IMR-90 (cell line): ENCODE data around the gene TMEM231. TPM values are rescaled to one million over a fixed set of nuclear protein-coding genes. Genes with fewer than 3 reads are reported as not detected.

Experiments
- ATAC-seq: fragments of 200-7000 bp; cut with Tn5 transposase; 2 replicates; pipeline ENCODE4 v1.9.1; 2020; ENCODE audit warnings: low read depth, mild to moderate bottlenecking, moderate library complexity
- BruUV-seq: library from RNA; stranded (reverse); fragments of 400-500 nt; replicated peaks from 2 replicates; lab custom pipeline; 2021; lab: Mats Ljungman, UMichigan
- CTCF ChIA-PET: fragments of 300-600 bp; formaldehyde crosslinking; extraction: SDS; loops from one replicate; lab custom pipeline; 2021; ENCODE audit warnings: antibody characterized with exemption; lab: Yijun Ruan, JAX
- POLR2A ChIA-PET: fragments of 300-600 bp; sonication (Branson Sonifier 250); formaldehyde crosslinking; loops from one replicate; lab custom pipeline; 2022; ENCODE audit warnings: antibody characterized with exemption; ENCODE audit not compliant: unreplicated experiment; lab: Charles Lee
- DNase-seq: peaks from one replicate; pipeline ENCODE4 v3.0.0; 2013
- H2AFZ ChIP-seq: replicated peaks from 2 replicates; pipeline ENCODE3; 2013; ENCODE audit warnings: low read length, mild to moderate bottlenecking; ENCODE audit not compliant: poor library complexity
- H2AK5ac ChIP-seq: 2 replicates; pipeline ENCODE4 v1.6.1; 2013; ENCODE audit warnings: low read depth, low read length, inconsistent platforms
- H2AK9ac ChIP-seq: replicated peaks from 2 replicates; pipeline ENCODE3; 2013; ENCODE audit warnings: mild to moderate bottlenecking, low read depth, low read length, moderate library complexity; ENCODE audit not compliant: poor library complexity
- H2BK120ac ChIP-seq: 2 replicates; pipeline ENCODE4 v1.6.1; 2013; ENCODE audit warnings: low read depth, low read length, inconsistent platforms
- H2BK15ac ChIP-seq: 3 replicates; pipeline ENCODE4 v1.6.1; 2013; ENCODE audit warnings: low read depth, low read length, inconsistent platforms
- H2BK20ac ChIP-seq: 2 replicates; pipeline ENCODE4 v1.6.1; 2013; ENCODE audit warnings: low read depth, mild to moderate bottlenecking, inconsistent platforms, low read length, moderate library complexity
- H2BK5ac ChIP-seq: 2 replicates; pipeline ENCODE4 v1.6.1; 2013; ENCODE audit warnings: mild to moderate bottlenecking, low read depth, low read length, inconsistent platforms; ENCODE audit not compliant: poor library complexity, severe bottlenecking
- H3K14ac ChIP-seq: replicated peaks from 2 replicates; pipeline ENCODE4 v1.6.1; 2013; ENCODE audit warnings: low read depth, low read length, inconsistent platforms
- H3K18ac ChIP-seq: 2 replicates; pipeline ENCODE4 v1.6.1; 2013; ENCODE audit warnings: low read depth, low read length, control low read depth
- H3K23ac ChIP-seq: 2 replicates; pipeline ENCODE4 v1.6.1; 2013; ENCODE audit warnings: low read depth, low read length, inconsistent platforms
- H3K27ac ChIP-seq: 2 replicates; pipeline ENCODE4 v1.5.1; 2013; ENCODE audit warnings: mild to moderate bottlenecking, control low read depth, low read length; ENCODE audit not compliant: insufficient read depth
- H3K27me3 ChIP-seq: 2 replicates; pipeline ENCODE4 v1.6.1; 2013; ENCODE audit warnings: low read length; ENCODE audit not compliant: control insufficient read depth, insufficient read depth
- H3K36me3 ChIP-seq: 2 replicates; pipeline ENCODE4 v1.6.1; 2013; ENCODE audit warnings: low read length, mixed read lengths; ENCODE audit not compliant: control insufficient read depth, insufficient read depth
- H3K4ac ChIP-seq: 2 replicates; pipeline ENCODE4 v1.6.1; 2013; ENCODE audit warnings: low read depth, low read length, inconsistent platforms
- H3K4me1 ChIP-seq: 2 replicates; pipeline ENCODE4 v1.6.1; 2013; ENCODE audit warnings: low read length, mixed read lengths; ENCODE audit not compliant: control insufficient read depth, insufficient read depth
- H3K4me2 ChIP-seq: 2 replicates; pipeline ENCODE4 v1.6.1; 2013; ENCODE audit warnings: low read depth, mild to moderate bottlenecking, control low read depth, low read length, moderate library complexity
- H3K4me3 ChIP-seq: 2 replicates; pipeline ENCODE4 v1.5.1; 2013; ENCODE audit warnings: low read depth, mild to moderate bottlenecking, control low read depth, low read length, moderate library complexity; ENCODE audit not compliant: insufficient read depth
- H3K56ac ChIP-seq: 2 replicates; pipeline ENCODE4 v1.6.1; 2013; ENCODE audit warnings: low read length, inconsistent platforms; ENCODE audit not compliant: insufficient read depth; ENCODE audit errors: extremely low read depth
- H3K79me1 ChIP-seq, 2 experiments: 2 replicates each; pipeline ENCODE4 v1.6.1; 2013; ENCODE audit warnings: low read length in 2 of 2, inconsistent platforms in 1 of 2, low read depth in 1 of 2
- H3K9ac ChIP-seq: 2 replicates; pipeline ENCODE4 v1.6.1; 2013; ENCODE audit warnings: low read depth, low read length, control low read depth
- H3K9me1 ChIP-seq: 2 replicates; pipeline ENCODE4 v1.6.1; 2013; ENCODE audit warnings: low read length, inconsistent platforms; ENCODE audit not compliant: insufficient read depth
- H3K9me3 ChIP-seq: 2 replicates; pipeline ENCODE4 v1.6.1; 2013; ENCODE audit warnings: low read length; ENCODE audit not compliant: control insufficient read depth, insufficient read depth
- H4K20me1 ChIP-seq: 2 replicates; pipeline ENCODE4 v1.6.1; 2013; ENCODE audit warnings: low read length, inconsistent platforms; ENCODE audit not compliant: insufficient read depth
- H4K5ac ChIP-seq: 2 replicates; pipeline ENCODE4 v1.6.1; 2013; ENCODE audit warnings: mild to moderate bottlenecking, low read depth, low read length, control low read depth
- H4K8ac ChIP-seq, 2 experiments: 2 replicates each; pipeline ENCODE4 v1.6.1; 2013; ENCODE audit warnings: low read depth in 2 of 2, low read length in 2 of 2, control low read depth in 1 of 2, inconsistent platforms in 1 of 2
- H4K91ac ChIP-seq: 2 replicates; pipeline ENCODE4 v1.6.1; 2013; ENCODE audit warnings: low read depth, low read length, inconsistent platforms; ENCODE audit not compliant: insufficient read depth
- CTCF ChIP-seq: conservative IDR thresholded peaks from 2 replicates; pipeline ENCODE4 v1.5.1; 2012; ENCODE audit warnings: mild to moderate bottlenecking, low read depth, low read length, improper control_type of control experiment
- ELK1 ChIP-seq: fragments of 150-350 bp; IDR thresholded peaks from 2 replicates; pipeline ENCODE4 v1.6.1; 2016; ENCODE audit warnings: low read depth, mild to moderate bottlenecking, low read length, moderate library complexity, borderline replicate concordance
- FOS ChIP-seq: fragments of 150-350 bp; IDR thresholded peaks from 2 replicates; pipeline ENCODE4 v1.6.1; 2016; ENCODE audit warnings: low read depth, low read length
- MAFK ChIP-seq: IDR thresholded peaks from 2 replicates; pipeline ENCODE4 v1.6.1; 2012; ENCODE audit warnings: low read depth, low read length, improper control_type of control experiment
- MAZ ChIP-seq: IDR thresholded peaks from 2 replicates; pipeline ENCODE4 v1.6.1; 2012; ENCODE audit warnings: low read depth, mild to moderate bottlenecking, low read length, improper control_type of control experiment, moderate library complexity, borderline replicate concordance
- MXI1 ChIP-seq: IDR thresholded peaks from 2 replicates; pipeline ENCODE4 v1.6.1; 2012; ENCODE audit warnings: low read depth, mild to moderate bottlenecking, low read length, moderate library complexity, borderline replicate concordance
- NFE2L2 ChIP-seq: fragments of 150-350 bp; IDR thresholded peaks from 2 replicates; pipeline ENCODE4 v1.6.1; 2016; ENCODE audit warnings: low read depth, mild to moderate bottlenecking, low read length
- POLR2A ChIP-seq: IDR thresholded peaks from 2 replicates; pipeline ENCODE4 v1.6.1; 2012; ENCODE audit warnings: mild to moderate bottlenecking, low read depth, low read length
- RAD21 ChIP-seq: IDR thresholded peaks from 2 replicates; pipeline ENCODE4 v1.6.1; 2012; ENCODE audit warnings: low read length, improper control_type of control experiment
- RFX5 ChIP-seq: IDR thresholded peaks from 2 replicates; pipeline ENCODE4 v1.8.0; 2012; ENCODE audit warnings: low read depth, mild to moderate bottlenecking, low read length, moderate library complexity
- SMC3 ChIP-seq: fragments of 150-350 bp; IDR thresholded peaks from 2 replicates; pipeline ENCODE4 v1.6.1; 2016; ENCODE audit warnings: low read depth, mild to moderate bottlenecking, antibody characterized with exemption, low read length, moderate library complexity
- USF2 ChIP-seq: fragments of 150-350 bp; IDR thresholded peaks from 2 replicates; pipeline ENCODE4 v1.6.1; 2017; ENCODE audit warnings: mild to moderate bottlenecking, antibody characterized with exemption, low read length, low read depth
- WGBS, 2 experiments: methylation state at CpG; one replicate each; pipeline versions ENCODE4 v1.1.5 to v1.1.7; 2013; ENCODE audit warnings: missing lambda C conversion rate in 2 of 2; ENCODE audit not compliant: insufficient read length in 1 of 2; ENCODE audit errors: extremely low coverage in 2 of 2; 5-methylcytosine and 5-hydroxymethylcytosine counted together
- dilution Hi-C: fragments of 300-500 bp; cut with HindIII; formaldehyde crosslinking; loops from one replicate; pipeline ENCODE4 v1.14.3; 2018; ENCODE audit warnings: low sequenced_read_pairs; ENCODE audit not compliant: unreplicated experiment
- in situ Hi-C: fragments of 300-500 bp; cut with MboI; formaldehyde crosslinking; loops from 3 replicates; pipeline ENCODE4 v1.14.3; 2019; ENCODE audit warnings: low sequenced_read_pairs, inconsistent platforms, mixed read lengths
- intact Hi-C: fragments of 100-400 bp; cut with micrococcal nuclease; formaldehyde crosslinking; loops from 2 replicates; pipeline ENCODE4 v1.10.0; 2022
- polyA plus RNA-seq, 3 experiments: library from polyadenylated mRNA; depleted of rRNA; stranded (reverse); fragments of >200 nt; gene quantifications; 2 replicates each; pipeline ENCODE4 v1.2.3, GENCODE V29; 2012; ENCODE audit warnings: low replicate concordance in 1 of 3
- total RNA-seq: library from RNA; depleted of rRNA; stranded (reverse); fragments of >200 nt; gene quantifications from 2 replicates; pipeline ENCODE4 v1.2.3, GENCODE V29; 2012

Gene TMEM231
- total and polyA plus RNA-seq, 2 of the 4 experiments (the other 2 are of a cell fraction), result 10.6 to 15.4 TPM

DNA sequence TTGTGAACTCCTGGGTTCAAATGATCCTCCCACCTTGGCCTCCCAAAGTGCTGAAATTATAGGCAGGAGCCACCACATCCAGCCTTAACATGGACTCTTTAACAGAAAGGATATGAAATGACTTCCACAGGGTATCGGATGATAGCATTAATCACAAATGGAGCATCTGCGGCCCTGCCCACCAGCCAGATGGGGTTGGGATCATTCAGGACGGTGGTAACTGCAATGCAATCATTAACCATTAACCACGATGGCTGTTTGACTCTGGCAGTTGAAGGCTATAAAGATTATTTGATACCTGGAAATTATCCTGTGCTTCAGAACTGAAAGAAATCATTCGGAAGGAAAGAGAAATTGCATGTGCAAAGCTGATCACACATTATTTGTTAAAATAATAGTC, 14.8 kb downstream of the TMEM231 start:
- no CpG with 5 or more reads among the region's 5 CpGs for WGBS, 2 experiments
- no peak overlapping the region for H3K56ac ChIP-seq
- no peak overlapping the region for H3K14ac ChIP-seq
- no peak overlapping the region for H3K4me2 ChIP-seq
- no peak overlapping the region for H4K8ac ChIP-seq
- H3K27me3 ChIP-seq, result no peaks in the 10 kb centered on the region
- dilution Hi-C loops (no loop called here), in situ Hi-C loops (no loop called here), intact Hi-C loops (no loop called here)
- DNase-seq, result no peak
- no peaks in the 10 kb centered on the region for H3K4me1 ChIP-seq
- H2AK9ac ChIP-seq, result no peak overlapping the region
- no peak overlapping the region for H3K4me3 ChIP-seq
- H4K5ac ChIP-seq, result no peak overlapping the region
- no peak overlapping the region for H4K91ac ChIP-seq
- no peak overlapping the region for H2AK5ac ChIP-seq
- no peaks in the 10 kb centered on the region for H3K9me1 ChIP-seq
- no peak overlapping the region for H3K27ac ChIP-seq
- H3K4ac ChIP-seq, result no peak overlapping the region
- ChIA-PET CTCF (no interaction called here), POLR2A (no interaction called here)
- H3K79me1 ChIP-seq, result no peaks in the 10 kb centered on the region
- no TSS peak for BruUV-seq
- H2BK120ac ChIP-seq, result no peak overlapping the region
- H3K18ac ChIP-seq, result no peak overlapping the region
- no peak overlapping the region for H2AFZ ChIP-seq
- no peaks in the 10 kb centered on the region for H4K20me1 ChIP-seq
- H3K23ac ChIP-seq, result no peak overlapping the region
- H3K36me3 ChIP-seq, result no peaks in the 10 kb centered on the region
- H2BK15ac ChIP-seq, result no peak overlapping the region
- H2BK20ac ChIP-seq, result no peak overlapping the region
- no peak for ATAC-seq
- no peak overlapping the region for H3K9ac ChIP-seq
- no peak overlapping the region for H2BK5ac ChIP-seq
- H3K9me3 ChIP-seq, result no peaks in the 10 kb centered on the region
- TF ChIP-seq SMC3 (no peak), POLR2A (no peak), RFX5 (no peak), RAD21 (no peak), CTCF (no peak), NFE2L2 (no peak), MAFK (no peak), FOS (no peak), MXI1 (no peak), USF2 (no peak), ELK1 (no peak), MAZ (no peak)
